HFF-Myc (cell line): ENCODE data around the gene AIFM2.
A peak's percentile ranks its signal among the peaks of the same experiment; 100 is the strongest.

Source experiments
- DNase-seq: peaks from one replicate; pipeline ENCODE4 v3.0.0-alpha.2; 2011; ENCODE audit warnings: low read depth; ENCODE audit errors: extremely low read depth
- H3K4me3 ChIP-seq: replicated peaks from 2 replicates; pipeline ENCODE4 v1.5.1; 2011; ENCODE audit warnings: low read depth, mild to moderate bottlenecking, control low read depth, low read length
- CTCF ChIP-seq: IDR thresholded peaks from 2 replicates; pipeline ENCODE4 v1.5.1; 2012; ENCODE audit warnings: mild to moderate bottlenecking, low read depth, low read length, control low read depth; ENCODE audit errors: missing control alignments

AIFM2 gene

GRCh38 chr10:70169649-70170364, 37.2 kb upstream of the AIFM2 start:
- no peak for TF ChIP-seq CTCF
- no peak for DNase-seq
- H3K4me3 ChIP-seq: peak overlapping the region; percentile 70

GRCh38 chr10:70169011-70169410, 36.4 kb upstream of the AIFM2 start:
- no peak for TF ChIP-seq CTCF
- H3K4me3 ChIP-seq: peak overlapping the region; percentile 70
- no peak for DNase-seq

GRCh38 chr10:70167246-70167645, 34.6 kb upstream of the AIFM2 start:
- no peak for TF ChIP-seq CTCF
- H3K4me3 ChIP-seq: no peak overlapping the region
- no peak for DNase-seq

- DNase-seq: no peak
- no peak for TF ChIP-seq CTCF
- no peak overlapping the region for H3K4me3 ChIP-seq
Observed at GRCh38 chr10:70166394-70166793, 33.8 kb upstream of the AIFM2 start.

- DNase-seq: no peak
- no peak for TF ChIP-seq CTCF
- no peak overlapping the region for H3K4me3 ChIP-seq
Observed at GRCh38 chr10:70164163-70164562, 31.5 kb upstream of the AIFM2 start.

GRCh38 chr10:70163448-70163847, 30.8 kb upstream of the AIFM2 start:
- no peak for TF ChIP-seq CTCF
- no peak overlapping the region for H3K4me3 ChIP-seq
- no peak for DNase-seq

- no peak for TF ChIP-seq CTCF
- H3K4me3 ChIP-seq: no peak overlapping the region
- DNase-seq: no peak
Observed at GRCh38 chr10:70162892-70163201, 30.2 kb upstream of the AIFM2 start.
